ENCODE data around the gene ASB18. TPM values are rescaled to one million over a fixed set of nuclear protein-coding genes. Genes with fewer than 3 reads are reported as not detected.

The ASB18 gene
- total RNA-seq, 1 donor from 2014 or later: not detected

DNA sequence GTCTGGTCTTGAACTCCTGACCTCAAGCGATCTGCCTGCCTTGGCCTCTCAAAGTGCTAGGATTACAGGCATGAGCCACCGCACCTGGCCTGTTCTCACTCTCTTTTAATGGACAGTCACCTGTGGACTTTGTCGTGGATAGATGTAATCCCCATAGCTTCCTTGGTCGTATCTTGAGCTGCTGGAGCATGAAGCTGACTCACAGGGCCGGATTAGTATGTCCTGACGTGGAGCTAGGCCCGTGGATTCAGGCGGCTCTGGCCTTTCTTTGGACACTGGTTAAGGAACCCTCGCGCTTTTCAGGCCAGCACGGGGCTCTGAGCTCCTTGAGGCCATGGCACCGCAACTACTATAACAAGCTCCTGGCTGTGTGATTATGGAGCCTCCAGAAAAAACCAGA lies 68.5 kb downstream of the ASB18 start:
- H3K27ac Mint-ChIP-seq (ENCODE audit: unreplicated experiment): no peak overlapping the region
- peaks cover 5% of the 10 kb centered on the region for H3K27me3 Mint-ChIP-seq (ENCODE audit: unreplicated experiment)
- no peak overlapping the region for H3K4me3 Mint-ChIP-seq (ENCODE audit: unreplicated experiment)
- H3K4me1 Mint-ChIP-seq (ENCODE audit: low read depth, unreplicated experiment): no peaks in the 10 kb centered on the region
- H3K36me3 Mint-ChIP-seq (ENCODE audit: unreplicated experiment): no peaks in the 10 kb centered on the region
- no peak for DNase-seq
- TF ChIP-seq, protein P1, sequence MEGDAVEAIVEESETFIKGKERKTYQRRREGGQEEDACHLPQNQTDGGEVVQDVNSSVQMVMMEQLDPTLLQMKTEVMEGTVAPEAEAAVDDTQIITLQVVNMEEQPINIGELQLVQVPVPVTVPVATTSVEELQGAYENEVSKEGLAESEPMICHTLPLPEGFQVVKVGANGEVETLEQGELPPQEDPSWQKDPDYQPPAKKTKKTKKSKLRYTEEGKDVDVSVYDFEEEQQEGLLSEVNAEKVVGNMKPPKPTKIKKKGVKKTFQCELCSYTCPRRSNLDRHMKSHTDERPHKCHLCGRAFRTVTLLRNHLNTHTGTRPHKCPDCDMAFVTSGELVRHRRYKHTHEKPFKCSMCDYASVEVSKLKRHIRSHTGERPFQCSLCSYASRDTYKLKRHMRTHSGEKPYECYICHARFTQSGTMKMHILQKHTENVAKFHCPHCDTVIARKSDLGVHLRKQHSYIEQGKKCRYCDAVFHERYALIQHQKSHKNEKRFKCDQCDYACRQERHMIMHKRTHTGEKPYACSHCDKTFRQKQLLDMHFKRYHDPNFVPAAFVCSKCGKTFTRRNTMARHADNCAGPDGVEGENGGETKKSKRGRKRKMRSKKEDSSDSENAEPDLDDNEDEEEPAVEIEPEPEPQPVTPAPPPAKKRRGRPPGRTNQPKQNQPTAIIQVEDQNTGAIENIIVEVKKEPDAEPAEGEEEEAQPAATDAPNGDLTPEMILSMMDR (IDR thresholded peaks at IDR 0.05; ENCODE audit: partially characterized antibody, unreplicated experiment): no peak
- no peaks in the 10 kb centered on the region for H3K9me3 Mint-ChIP-seq (ENCODE audit: unreplicated experiment)

GRCh38 chr2:236194786-236195185 lies 69.4 kb downstream of the ASB18 start:
- no peak overlapping the region for H3K27ac Mint-ChIP-seq (ENCODE audit: unreplicated experiment)
- TF ChIP-seq, protein P1 (IDR thresholded peaks at IDR 0.05; ENCODE audit: partially characterized antibody, unreplicated experiment): no peak
- H3K4me3 Mint-ChIP-seq (ENCODE audit: unreplicated experiment): no peak overlapping the region

GRCh38 chr2:236193026-236193425 lies 71.2 kb downstream of the ASB18 start:
- no peak overlapping the region for H3K4me3 Mint-ChIP-seq (ENCODE audit: unreplicated experiment)
- TF ChIP-seq, protein P1 (IDR thresholded peaks at IDR 0.05; ENCODE audit: partially characterized antibody, unreplicated experiment): no peak
- no peaks in the 10 kb centered on the region for H3K4me1 Mint-ChIP-seq (ENCODE audit: low read depth, unreplicated experiment)
- peaks cover 5% of the 10 kb centered on the region for H3K27me3 Mint-ChIP-seq (ENCODE audit: unreplicated experiment)
- H3K27ac Mint-ChIP-seq (ENCODE audit: unreplicated experiment): no peak overlapping the region
- no peak for DNase-seq
- H3K36me3 Mint-ChIP-seq (ENCODE audit: unreplicated experiment): no peaks in the 10 kb centered on the region
- no peaks in the 10 kb centered on the region for H3K9me3 Mint-ChIP-seq (ENCODE audit: unreplicated experiment)

More at GRCh38 chr2:236194786-236195185, 69.4 kb downstream of the ASB18 start:
- H3K9me3 Mint-ChIP-seq (ENCODE audit: unreplicated experiment): no peaks in the 10 kb centered on the region
- no peaks in the 10 kb centered on the region for H3K36me3 Mint-ChIP-seq (ENCODE audit: unreplicated experiment)
- H3K4me1 Mint-ChIP-seq (ENCODE audit: low read depth, unreplicated experiment): no peaks in the 10 kb centered on the region
- no peak for DNase-seq
- peaks cover 5% of the 10 kb centered on the region for H3K27me3 Mint-ChIP-seq (ENCODE audit: unreplicated experiment)

- TF ChIP-seq, protein P1 (IDR thresholded peaks at IDR 0.05; ENCODE audit: partially characterized antibody, unreplicated experiment): no peak
- Mint-ChIP-seq H3K27ac (ENCODE audit: unreplicated experiment) (no peak overlapping the region), H3K4me1 (ENCODE audit: low read depth, unreplicated experiment) (no peaks in the 10 kb centered on the region), H3K27me3 (ENCODE audit: unreplicated experiment) (peaks cover 5% of the 10 kb centered on the region), H3K4me3 (ENCODE audit: unreplicated experiment) (no peak overlapping the region), H3K9me3 (ENCODE audit: unreplicated experiment) (no peaks in the 10 kb centered on the region), H3K36me3 (ENCODE audit: unreplicated experiment) (peaks cover 8% of the 10 kb centered on the region)
- DNase-seq: no peak
Measured at GRCh38 chr2:236190674-236191073, 73.5 kb downstream of the ASB18 start.

DNA sequence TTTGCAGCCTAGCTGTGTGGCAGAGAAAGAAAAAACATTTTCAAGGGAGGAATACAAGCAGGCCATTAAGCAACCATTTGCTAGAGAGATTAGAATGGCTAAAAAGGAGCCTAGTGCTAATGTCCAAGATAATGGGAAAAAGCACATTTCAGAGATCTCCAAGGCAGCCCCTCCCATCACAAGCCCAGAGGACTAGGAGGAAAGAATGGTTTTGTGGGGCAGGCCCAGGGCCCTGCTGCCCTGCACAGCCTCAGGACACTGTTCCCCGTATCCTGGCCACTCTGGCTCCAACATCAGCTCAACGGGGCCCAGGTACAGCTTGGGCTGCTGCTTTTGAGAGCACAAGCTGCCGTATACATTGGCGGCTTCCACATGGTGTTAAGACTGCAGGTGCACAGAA lies 79.5 kb downstream of the ASB18 start:
- DNase-seq: no peak
- Mint-ChIP-seq H3K4me3 (ENCODE audit: unreplicated experiment) (no peak overlapping the region), H3K9me3 (ENCODE audit: unreplicated experiment) (no peaks in the 10 kb centered on the region), H3K4me1 (ENCODE audit: low read depth, unreplicated experiment) (peaks cover 2% of the 10 kb centered on the region), H3K36me3 (ENCODE audit: unreplicated experiment) (peaks cover 12% of the 10 kb centered on the region), H3K27ac (ENCODE audit: unreplicated experiment) (no peak overlapping the region), H3K27me3 (ENCODE audit: unreplicated experiment) (peaks cover 9% of the 10 kb centered on the region)
- TF ChIP-seq, protein P1 (IDR thresholded peaks at IDR 0.05; ENCODE audit: partially characterized antibody, unreplicated experiment): no peak

Data from glutamatergic neuron (in vitro differentiated cells).